Smooth muscle cell (in vitro differentiated cells): ENCODE results near the gene RNF150. TPM values are rescaled to one million over a fixed set of nuclear protein-coding genes. Genes with fewer than 3 reads are reported as not detected.

Experiments used
- DNase-seq: peaks from one replicate; lab custom pipeline; 2025; ENCODE audit not compliant: unreplicated experiment; lab: John Stamatoyannopoulos, UW
- H2AFZ ChIP-seq: fragments of 200-600 bp; sonication (generic); 2 replicates; pipeline ENCODE4 v1.6.0; 2016; ENCODE audit warnings: antibody characterized with exemption, low read depth, mild to moderate bottlenecking
- H3F3A ChIP-seq: fragments of 200-600 bp; sonication (generic); 2 replicates; pipeline ENCODE4 v1.6.0; 2017; ENCODE audit warnings: antibody characterized with exemption, low read depth
- H3K27ac ChIP-seq: fragments of 200-600 bp; sonication (generic); 2 replicates; pipeline ENCODE4 v1.5.1; 2016; ENCODE audit warnings: low read depth, mild to moderate bottlenecking
- H3K27me3 ChIP-seq: fragments of 200-600 bp; sonication (generic); 2 replicates; pipeline ENCODE4 v1.6.1; 2016; ENCODE audit warnings: low read depth, mild to moderate bottlenecking
- H3K36me3 ChIP-seq: fragments of 200-600 bp; sonication (generic); 2 replicates; pipeline ENCODE4 v1.5.1; 2016; ENCODE audit warnings: low read depth
- H3K4me1 ChIP-seq: fragments of 200-600 bp; sonication (generic); 2 replicates; pipeline ENCODE4 v1.5.1; 2016; ENCODE audit warnings: low read depth
- H3K4me2 ChIP-seq: fragments of 200-600 bp; sonication (generic); 2 replicates; pipeline ENCODE4 v1.6.0; 2016; ENCODE audit warnings: mild to moderate bottlenecking
- H3K4me3 ChIP-seq: fragments of 200-600 bp; sonication (generic); 2 replicates; pipeline ENCODE4 v1.5.1; 2016; ENCODE audit warnings: mild to moderate bottlenecking
- H3K79me2 ChIP-seq: fragments of 200-600 bp; sonication (generic); 2 replicates; pipeline ENCODE4 v1.6.0; 2016; ENCODE audit warnings: low read depth, mild to moderate bottlenecking
- H3K9ac ChIP-seq: fragments of 200-600 bp; sonication (generic); 2 replicates; pipeline ENCODE4 v1.6.0; 2016; ENCODE audit warnings: low read depth
- H3K9me3 ChIP-seq: fragments of 200-600 bp; sonication (generic); replicated peaks from 2 replicates; pipeline ENCODE4 v1.5.1; 2016; ENCODE audit warnings: low read depth
- H4K20me1 ChIP-seq: fragments of 200-600 bp; sonication (generic); 2 replicates; pipeline ENCODE4 v1.6.0; 2016; ENCODE audit warnings: low read depth
- CTCF ChIP-seq: fragments of 200-600 bp; sonication (generic); IDR thresholded peaks from 2 replicates; pipeline ENCODE4 v1.5.1; 2017; ENCODE audit warnings: borderline replicate concordance, mild to moderate bottlenecking, antibody characterized with exemption; ENCODE audit not compliant: insufficient read depth, poor library complexity, severe bottlenecking
- WGBS: methylation state at CpG from one replicate; pipeline ENCODE4 v1.1.7; 2016; ENCODE audit warnings: low lambda C conversion rate; 5-methylcytosine and 5-hydroxymethylcytosine counted together
- polyA plus RNA-seq: library from polyadenylated mRNA; unstranded; fragments of >200 nt; fragmentation: Nextera tagmentation; extraction: Ambion mirVana; gene quantifications from 2 replicates; pipeline ENCODE4 v1.2.1, GENCODE V29; 2016
- total RNA-seq: library from RNA; depleted of rRNA; stranded (reverse); fragments of >200 nt; gene quantifications from 2 replicates; pipeline ENCODE4 v1.2.3, GENCODE V29; 2014

The RNF150 gene
- total and polyA plus RNA-seq, 2 experiments from 2014 or later = 0.09 to 2.2 TPM

GRCh38 chr4:140856621-140857062, 276.6 kb downstream of the RNF150 start:
- no peak for DNase-seq
- H3K4me2 ChIP-seq = peak overlapping the region; percentile 2

GRCh38 chr4:140854168-140854567, 279.1 kb downstream of the RNF150 start:
- 71% methylated on average over 2 of the region's 2 CpGs for WGBS
- Histone ChIP-seq H3K9me3 (no peaks in the 10 kb centered on the region), H3K4me2 (no peak overlapping the region), H3K9ac (no peak overlapping the region), H3F3A (no peaks in the 10 kb centered on the region), H3K4me3 (no peak overlapping the region), H3K27me3 (no peaks in the 10 kb centered on the region), H3K36me3 (no peaks in the 10 kb centered on the region), H3K4me1 (no peaks in the 10 kb centered on the region), H3K79me2 (no peaks in the 10 kb centered on the region), H2AFZ (no peak overlapping the region), H4K20me1 (no peaks in the 10 kb centered on the region), H3K27ac (no peak overlapping the region)
- DNase-seq = no peak
- TF ChIP-seq CTCF = no peak

More at GRCh38 chr4:140856621-140857062, 276.6 kb downstream of the RNF150 start:
- 47% methylated on average over 6 of the region's 6 CpGs for WGBS
- no peak for TF ChIP-seq CTCF
- no peaks in the 10 kb centered on the region for H4K20me1 ChIP-seq
- H3K9me3 ChIP-seq = no peaks in the 10 kb centered on the region
- no peaks in the 10 kb centered on the region for H3K79me2 ChIP-seq
- no peaks in the 10 kb centered on the region for H3K27me3 ChIP-seq
- peak overlapping the region; percentile 53 for H3K27ac ChIP-seq
- no peaks in the 10 kb centered on the region for H3K36me3 ChIP-seq
- no peaks in the 10 kb centered on the region for H3F3A ChIP-seq
- no peaks in the 10 kb centered on the region for H3K4me1 ChIP-seq
- H2AFZ ChIP-seq = peak overlapping the region; percentile 28
- no peak overlapping the region for H3K4me3 ChIP-seq
- H3K9ac ChIP-seq = no peak overlapping the region

- Histone ChIP-seq H3K27ac (no peak overlapping the region), H3K9me3 (no peaks in the 10 kb centered on the region), H3K4me2 (no peak overlapping the region), H3K79me2 (no peaks in the 10 kb centered on the region), H3K36me3 (no peaks in the 10 kb centered on the region), H3K27me3 (no peaks in the 10 kb centered on the region), H3K4me1 (no peaks in the 10 kb centered on the region), H3K4me3 (no peak overlapping the region), H4K20me1 (no peaks in the 10 kb centered on the region), H3F3A (no peaks in the 10 kb centered on the region), H2AFZ (no peak overlapping the region), H3K9ac (no peak overlapping the region)
- no peak for TF ChIP-seq CTCF
- 92% methylated on average over 1 of the region's 1 CpG for WGBS
- no peak for DNase-seq
Measured at GRCh38 chr4:140851804-140852203, 281.5 kb downstream of the RNF150 start.

GRCh38 chr4:140851032-140851636, 282.1 kb downstream of the RNF150 start:
- Histone ChIP-seq H3K27me3 (no peaks in the 10 kb centered on the region), H3K4me3 (no peak overlapping the region), H3K9ac (no peak overlapping the region), H3F3A (no peaks in the 10 kb centered on the region), H3K79me2 (no peaks in the 10 kb centered on the region), H3K36me3 (no peaks in the 10 kb centered on the region), H2AFZ (peak overlapping the region; percentile 46), H4K20me1 (no peaks in the 10 kb centered on the region), H3K9me3 (no peaks in the 10 kb centered on the region), H3K4me1 (no peaks in the 10 kb centered on the region), H3K27ac (no peak overlapping the region), H3K4me2 (no peak overlapping the region)
- peak; percentile 93 for TF ChIP-seq CTCF
- DNase-seq = no peak
- WGBS = 6% methylated on average over 6 of the region's 6 CpGs
